Suppressor macrophage (primary cell): ENCODE measurements around the gene ATAD5.
"Not testable (repeated sequence)": the region's sequence is repeated elsewhere in the genome, so short reads cannot be mapped to it uniquely, and the experiment has no call there.

Experiments used
- DNase-seq, 4 experiments: peaks; one replicate each; pipeline ENCODE4 v3.0.0-alpha.2; 2020 to 2022

Gene ATAD5

GRCh38 chr17:30915833-30916611 is 84.3 kb downstream of the ATAD5 start:
- no peak for DNase-seq

GRCh38 chr17:30917050-30917449 is 85.3 kb downstream of the ATAD5 start:
- no peak for DNase-seq

- no peak for DNase-seq
Measured at GRCh38 chr17:30920282-30920681, 88.5 kb downstream of the ATAD5 start.

GRCh38 chr17:30920683-30921543 is 89.1 kb downstream of the ATAD5 start:
- peak in 2 of 4 experiments; percentile 26 to 35 for DNase-seq

- DNase-seq = peak; percentile 84 to 95 (median 92)
Measured at GRCh38 chr17:30921544-30922196, 89.9 kb downstream of the ATAD5 start, which contains the start of gene ADAP2. TSS of gene ADAP2 (plus strand) at chr17:30921945. CDS start at chr17:30922015, 70 bp downstream.

GRCh38 chr17:30922235-30923030 is 90.7 kb downstream of the ATAD5 start:
- DNase-seq = peak; percentile 26 to 72 (median 55)

GRCh38 chr17:30924341-30924740 is 92.6 kb downstream of the ATAD5 start:
- no peak for DNase-seq

GRCh38 chr17:30926516-30926915 is 94.8 kb downstream of the ATAD5 start:
- DNase-seq = peak; percentile 23 to 61 (median 44)

GRCh38 chr17:30927756-30928155 is 96.0 kb downstream of the ATAD5 start:
- peak in 3 of 4 experiments; percentile 39 to 54 (median 47) for DNase-seq

- DNase-seq = no peak
Measured at GRCh38 chr17:30928584-30928983, 96.8 kb downstream of the ATAD5 start.

- no peak for DNase-seq
Measured at GRCh38 chr17:30929081-30929633, 97.4 kb downstream of the ATAD5 start.

- not testable (repeated sequence) for DNase-seq
Measured at GRCh38 chr17:30929861-30930260, 98.1 kb downstream of the ATAD5 start.

GRCh38 chr17:30930495-30930894 is 98.7 kb downstream of the ATAD5 start:
- DNase-seq = no peak

- DNase-seq = not testable (repeated sequence)
Measured at GRCh38 chr17:30931582-30931981, 99.8 kb downstream of the ATAD5 start.

- DNase-seq = peak; percentile 25 to 58 (median 50)
Measured at GRCh38 chr17:30933966-30934365, 102.2 kb downstream of the ATAD5 start.

GRCh38 chr17:30939051-30939689 is 107.4 kb downstream of the ATAD5 start:
- DNase-seq = peak in 3 of 4 experiments; percentile 45 to 53 (median 50)

GRCh38 chr17:30942308-30943079 is 110.7 kb downstream of the ATAD5 start:
- no peak for DNase-seq
